ENCODE data around the gene GGNBP2. TPM values are rescaled to one million over a fixed set of nuclear protein-coding genes. Genes with fewer than 3 reads are reported as not detected.
A peak's percentile ranks its signal among the peaks of the same experiment; 100 is the strongest.

Gene GGNBP2
- polyA plus RNA-seq, 3 donors = 22.3 to 89.5 (median 31.5) TPM

- no peak for DNase-seq
- no peaks in the 10 kb centered on the region for H3K9me3 ChIP-seq (replicated peaks in 1 of 2; ENCODE audit: control insufficient read depth in 1 of 2, insufficient read depth in 1 of 2, low read length in 2 of 2)
- no peaks in the 10 kb centered on the region for H4K20me1 ChIP-seq (ENCODE audit: insufficient read depth, low read length)
- no peak overlapping the region for H3K27ac ChIP-seq (ENCODE audit: low read depth in 1 of 2, low read length in 2 of 2)
- intact Hi-C loops (cut with micrococcal nuclease) = no loop called here
- H3K4me1 Mint-ChIP-seq = no peaks in the 10 kb centered on the region
- H3K36me3 ChIP-seq (replicated peaks in 1 of 2; ENCODE audit: control insufficient read depth in 1 of 2, insufficient read depth in 2 of 2, low read length in 2 of 2) = peaks cover 19 to 92% of the 10 kb centered on the region in 2 donors
- WGBS (ENCODE audit: insufficient coverage) = 100% methylated on average over 1 of the region's 6 CpGs
- H3K4me1 ChIP-seq (ENCODE audit: control insufficient read depth in 1 of 2, insufficient read depth in 2 of 2, low read length in 2 of 2) = no peaks in the 10 kb centered on the region
- no peak overlapping the region for H3K4me3 ChIP-seq (replicated peaks in 1 of 3; ENCODE audit: low read depth in 2 of 3, low read length in 3 of 3)
- no peak overlapping the region for H3K4me2 ChIP-seq (replicated peaks; ENCODE audit: extremely low read depth, low read length, poor library complexity, severe bottlenecking)
- H3K27me3 Mint-ChIP-seq (ENCODE audit: low read depth in 3 of 3) = peaks cover 0 to 4% (median 0%) of the 10 kb centered on the region in 3 donors
- H3K9me3 Mint-ChIP-seq = no peaks in the 10 kb centered on the region
- H3K27ac Mint-ChIP-seq = peak overlapping the region in 1 of 7 donors; percentile 37
- H3K36me3 Mint-ChIP-seq = peaks cover 56 to 66% of the 10 kb centered on the region in 2 donors
- H3K4me3 Mint-ChIP-seq = no peak overlapping the region
- no peaks in the 10 kb centered on the region for H3K27me3 ChIP-seq (ENCODE audit: control insufficient read depth in 2 of 2, insufficient read depth in 2 of 2, low read length in 2 of 2)
- no peaks in the 10 kb centered on the region for H3K79me2 ChIP-seq (ENCODE audit: insufficient read depth, low read length)
- no peak overlapping the region for H3K9ac ChIP-seq (ENCODE audit: insufficient read depth, low read length, poor library complexity, severe bottlenecking)
- H2AFZ ChIP-seq (ENCODE audit: insufficient read depth, low read depth, low read length, poor library complexity, severe bottlenecking) = no peak overlapping the region
- no peak for TF ChIP-seq CTCF (IDR thresholded peaks at IDR 0.05)
These were observed 33.5 kb upstream of the GGNBP2 start for GRCh38 chr17:36511216-36511615.

GRCh38 chr17:36512641-36513040 is 32.1 kb upstream of the GGNBP2 start:
- Histone ChIP-seq H3K79me2 (ENCODE audit: insufficient read depth, low read length) (no peaks in the 10 kb centered on the region), H4K20me1 (ENCODE audit: insufficient read depth, low read length) (no peaks in the 10 kb centered on the region), H3K36me3 (replicated peaks in 1 of 2; ENCODE audit: control insufficient read depth in 1 of 2, insufficient read depth in 2 of 2, low read length in 2 of 2) (peaks cover 14 to 83% of the 10 kb centered on the region in 2 donors), H3K9ac (ENCODE audit: insufficient read depth, low read length, poor library complexity, severe bottlenecking) (no peak overlapping the region), H3K4me2 (replicated peaks; ENCODE audit: extremely low read depth, low read length, poor library complexity, severe bottlenecking) (no peak overlapping the region), H2AFZ (ENCODE audit: insufficient read depth, low read depth, low read length, poor library complexity, severe bottlenecking) (no peak overlapping the region), H3K27me3 (ENCODE audit: control insufficient read depth in 2 of 2, insufficient read depth in 2 of 2, low read length in 2 of 2) (no peaks in the 10 kb centered on the region), H3K4me1 (ENCODE audit: control insufficient read depth in 1 of 2, insufficient read depth in 2 of 2, low read length in 2 of 2) (no peaks in the 10 kb centered on the region), H3K9me3 (replicated peaks in 1 of 2; ENCODE audit: control insufficient read depth in 1 of 2, insufficient read depth in 1 of 2, low read length in 2 of 2) (no peaks in the 10 kb centered on the region), H3K27ac (ENCODE audit: low read depth in 1 of 2, low read length in 2 of 2) (no peak overlapping the region), H3K4me3 (replicated peaks in 1 of 3; ENCODE audit: low read depth in 2 of 3, low read length in 3 of 3) (no peak overlapping the region)
- WGBS (ENCODE audit: insufficient coverage) = no CpG with 5 or more reads among the region's 5 CpGs
- Mint-ChIP-seq H3K27me3 (ENCODE audit: low read depth in 3 of 3) (peaks cover 0 to 4% (median 0%) of the 10 kb centered on the region in 3 donors), H3K4me1 (no peaks in the 10 kb centered on the region), H3K9me3 (no peaks in the 10 kb centered on the region), H3K27ac (peak overlapping the region in 2 of 7 donors; percentile 45 to 65), H3K36me3 (peaks cover 51 to 68% of the 10 kb centered on the region in 2 donors), H3K4me3 (no peak overlapping the region)
- DNase-seq = no peak
- no peak for TF ChIP-seq CTCF (IDR thresholded peaks at IDR 0.05)
- intact Hi-C loops (cut with micrococcal nuclease) = no loop called here

Measured in CD14-positive monocyte (primary cell).